GM10266 (cell line): Measurements from ENCODE around the gene KRTAP9-7.

Experiments
- DNase-seq: peaks from one replicate; pipeline ENCODE4 v3.0.0; 2012; ENCODE audit errors: extremely low spot score
- CTCF ChIP-seq: IDR thresholded peaks from 2 replicates; pipeline ENCODE4 v1.5.1; 2012; ENCODE audit warnings: mild to moderate bottlenecking, low read depth; ENCODE audit not compliant: control insufficient read depth, insufficient read depth; ENCODE audit errors: missing control alignments

The KRTAP9-7 gene

GRCh38 chr17:41318231-41318630 lies 42.7 kb downstream of the KRTAP9-7 start:
- no peak for TF ChIP-seq CTCF
- no peak for DNase-seq

GRCh38 chr17:41322094-41322902 lies 46.8 kb downstream of the KRTAP9-7 start:
- peak; percentile 58 for TF ChIP-seq CTCF
- peak; percentile 47 for DNase-seq

GRCh38 chr17:41322903-41323895 lies 47.7 kb downstream of the KRTAP9-7 start:
- no peak for TF ChIP-seq CTCF
- DNase-seq: no peak

- TF ChIP-seq CTCF: peak; percentile 9
- no peak for DNase-seq
These were observed 48.9 kb downstream of the KRTAP9-7 start for GRCh38 chr17:41324180-41325075.

- no peak for TF ChIP-seq CTCF
- DNase-seq: no peak
These were observed 49.6 kb downstream of the KRTAP9-7 start for GRCh38 chr17:41325126-41325525.

GRCh38 chr17:41325611-41326010 lies 50.1 kb downstream of the KRTAP9-7 start:
- DNase-seq: no peak
- TF ChIP-seq CTCF: no peak
